HepG2 (cell line): ENCODE results near the gene SERINC5. TPM values are rescaled to one million over a fixed set of nuclear protein-coding genes. Genes with fewer than 3 reads are reported as not detected.
A peak's percentile ranks its signal among the peaks of the same experiment; 100 is the strongest.

ENCODE experiments used
- AGO1 ChIP-seq: fragments of 200-400 bp; formaldehyde crosslinking; IDR thresholded peaks from 2 replicates; pipeline ENCODE4 v1.6.1; 2017; ENCODE audit warnings: mild to moderate bottlenecking, low read depth, low read length, moderate library complexity; ENCODE audit not compliant: poor library complexity, severe bottlenecking
- ATF4 ChIP-seq, 2 experiments: fragments of 450-650 bp in 1 of 2; sonication (generic) in 1 of 2; formaldehyde crosslinking; IDR thresholded peaks; 2 replicates each; pipeline versions ENCODE4 v1.5.0 to v1.8.0; 2020 to 2022; ENCODE audit warnings: mild to moderate bottlenecking in 1 of 2, missing genetic modification reagents in 1 of 2
- BHLHE40 ChIP-seq: IDR thresholded peaks from 2 replicates; pipeline ENCODE4 v1.6.1; 2011; ENCODE audit warnings: low read length, improper control_type of control experiment
- BORCS8-MEF2B ChIP-seq: sonication (generic); formaldehyde crosslinking; IDR thresholded peaks from 2 replicates; pipeline ENCODE4 v1.8.0; 2022; ENCODE audit warnings: mild to moderate bottlenecking, missing genetic modification reagents
- CENPT ChIP-seq: sonication (generic); formaldehyde crosslinking; IDR thresholded peaks from 2 replicates; pipeline ENCODE4 v1.8.0; 2022; ENCODE audit warnings: low read depth, mild to moderate bottlenecking, moderate library complexity, missing genetic modification reagents
- CENPX ChIP-seq: sonication (generic); formaldehyde crosslinking; IDR thresholded peaks from 2 replicates; pipeline ENCODE4 v1.9.0; 2021; ENCODE audit warnings: mild to moderate bottlenecking, missing genetic modification reagents, moderate library complexity
- DMAP1 ChIP-seq: IDR thresholded peaks from 2 replicates; pipeline ENCODE4 v1.6.1; 2016
- DZIP1 ChIP-seq: sonication (generic); formaldehyde crosslinking; IDR thresholded peaks from 2 replicates; pipeline ENCODE4 v1.5.0; 2020; ENCODE audit warnings: mild to moderate bottlenecking, missing genetic modification reagents
- ETV5 ChIP-seq: IDR thresholded peaks from 2 replicates; pipeline ENCODE4 v1.6.1; 2018; ENCODE audit warnings: missing biosample characterization, missing genetic modification reagents, inconsistent platforms, borderline replicate concordance
- HCFC1 ChIP-seq: fragments of 150-350 bp; IDR thresholded peaks from 2 replicates; pipeline ENCODE4 v1.6.1; 2014; ENCODE audit warnings: low read depth, low read length
- HNRNPK ChIP-seq: fragments of 200-400 bp; formaldehyde crosslinking; IDR thresholded peaks from 2 replicates; pipeline ENCODE4 v1.6.1; 2018; ENCODE audit warnings: low read length, low read depth, moderate library complexity, mild to moderate bottlenecking; ENCODE audit not compliant: poor library complexity, severe bottlenecking
- KDM6A ChIP-seq: IDR thresholded peaks from 2 replicates; pipeline ENCODE4 v1.6.1; 2016; ENCODE audit warnings: low read depth
- KLF6 ChIP-seq: IDR thresholded peaks from 2 replicates; pipeline ENCODE4 v1.8.0; 2016; ENCODE audit warnings: missing biosample characterization, missing genetic modification reagents
- MLLT10 ChIP-seq: sonication (generic); formaldehyde crosslinking; IDR thresholded peaks from 2 replicates; pipeline ENCODE4 v1.4.0; 2020; ENCODE audit warnings: missing genetic modification reagents
- NBN ChIP-seq: fragments of 450-650 bp; conservative IDR thresholded peaks from 2 replicates; pipeline ENCODE4 v1.6.1; 2017
- NFE2L2 ChIP-seq: fragments of 150-350 bp; IDR thresholded peaks from 2 replicates; pipeline ENCODE4 v1.6.1; 2014; ENCODE audit warnings: low read length
- PHB2 ChIP-seq: fragments of 450-650 bp; IDR thresholded peaks from 2 replicates; pipeline ENCODE4 v1.6.1; 2018; ENCODE audit not compliant: partially characterized antibody
- TCF7L2 ChIP-seq: IDR thresholded peaks from 2 replicates; pipeline ENCODE4 v1.6.1; 2011; ENCODE audit warnings: mild to moderate bottlenecking, low read depth, low read length, moderate library complexity
- ZFY ChIP-seq: sonication (generic); formaldehyde crosslinking; IDR thresholded peaks from 2 replicates; pipeline ENCODE4 v1.4.0; 2020; ENCODE audit warnings: missing genetic modification reagents
- ZNF10 ChIP-seq: sonication (generic); formaldehyde crosslinking; IDR thresholded peaks from 2 replicates; pipeline ENCODE4 v1.4.0; 2020; ENCODE audit warnings: mild to moderate bottlenecking, low read depth, missing genetic modification reagents, borderline replicate concordance
- ZNF143 ChIP-seq: sonication (generic); formaldehyde crosslinking; IDR thresholded peaks from 2 replicates; pipeline ENCODE4 v1.4.0; 2020; ENCODE audit warnings: missing genetic modification reagents
- ZNF207 ChIP-seq: fragments of 450-650 bp; IDR thresholded peaks from 2 replicates; pipeline ENCODE4 v1.6.1; 2016; ENCODE audit warnings: antibody characterized with exemption, borderline replicate concordance
- ZNF260 ChIP-seq: sonication (generic); formaldehyde crosslinking; IDR thresholded peaks from 2 replicates; pipeline ENCODE4 v1.4.0; 2020; ENCODE audit warnings: missing genetic modification reagents, low read depth, mild to moderate bottlenecking, borderline replicate concordance
- ZNF326 ChIP-seq: sonication (generic); formaldehyde crosslinking; IDR thresholded peaks from 2 replicates; pipeline ENCODE4 v1.4.0; 2020; ENCODE audit warnings: missing genetic modification reagents, borderline replicate concordance
- ZNF383 ChIP-seq: sonication (generic); formaldehyde crosslinking; IDR thresholded peaks from 2 replicates; pipeline ENCODE4 v1.4.0; 2020; ENCODE audit warnings: missing genetic modification reagents, mild to moderate bottlenecking, borderline replicate concordance
- ZSCAN12 ChIP-seq: sonication (generic); formaldehyde crosslinking; IDR thresholded peaks from 2 replicates; pipeline ENCODE4 v1.9.0; 2021; ENCODE audit warnings: mild to moderate bottlenecking, missing genetic modification reagents
- polyA plus RNA-seq, 8 experiments: library from polyadenylated mRNA; depleted of rRNA in 3 of 8; stranded (reverse) in 7 of 8; unstranded in 1 of 8; fragments of >200 nt; fragmentation: Illumina TruSeq in 4 of 8; extraction: Trizol in 4 of 8; gene quantifications; 2 replicates each; pipeline versions ENCODE4 v1.2.1 to v1.2.3, GENCODE V29; 2011 to 2016; ENCODE audit warnings: low read depth in 4 of 8, missing spikeins in 1 of 8, mixed read lengths in 1 of 8; ENCODE audit not compliant: insufficient read depth in 1 of 8
- total RNA-seq, 5 experiments: library from RNA; depleted of rRNA; stranded (reverse); fragments of >200 nt; fragmentation: Illumina TruSeq; extraction: Trizol; gene quantifications; 2 replicates each; pipeline ENCODE4 v1.2.3, GENCODE V29; 2016; ENCODE audit warnings: low read depth in 1 of 5
- TF ChIP-seq, protein P1 (sequence below): sonication (generic); formaldehyde crosslinking; IDR thresholded peaks from 2 replicates; pipeline ENCODE4 v1.4.0; 2020; ENCODE audit warnings: missing genetic modification reagents, borderline replicate concordance
- TF ChIP-seq, protein P2 (sequence below): sonication (generic); formaldehyde crosslinking; IDR thresholded peaks from 2 replicates; pipeline ENCODE4 v1.5.0; 2020; ENCODE audit warnings: mild to moderate bottlenecking, low read depth, missing genetic modification reagents, borderline replicate concordance

The SERINC5 gene
- total and polyA plus RNA-seq, 2 of the 13 experiments (the other 11 are each of a cell fraction or from before 2014, with no cell fraction given) = 17.3 to 22.8 TPM

GRCh38 chr5:80229902-80230255, 26.0 kb downstream of the SERINC5 start (continued):
- TF ChIP-seq ZNF326 (no peak), AGO1 (no peak), ZNF260 (CRISPR knock-in tag) (no peak), MLLT10 (CRISPR knock-in tag) (no peak), NBN (no peak), KLF6 (CRISPR knock-in tag) (no peak), ZNF207 (no peak), DZIP1 (CRISPR knock-in tag) (no peak), BHLHE40 (no peak), ZSCAN12 (CRISPR knock-in tag) (no peak), ZFY (CRISPR knock-in tag) (0 out of 2 replicates have a peak, but pooled peaks have one; percentile 24), ATF4 (CRISPR knock-in tag; IDR thresholded peaks at IDR 0.05) (0 out of 4 replicates have a peak, but pooled peaks of 1 of the 2 experiments have one; percentile 4), BORCS8-MEF2B (CRISPR knock-in tag) (no peak), ZNF383 (CRISPR knock-in tag) (0 out of 2 replicates have a peak, but pooled peaks have one; percentile 8), ETV5 (CRISPR knock-in tag) (no peak), HCFC1 (no peak), ZNF143 (CRISPR knock-in tag) (no peak), CENPX (CRISPR knock-in tag) (no peak), HNRNPK (no peak), CENPT (CRISPR knock-in tag) (no peak), NFE2L2 (no peak), KDM6A (CRISPR knock-in tag) (no peak), ZNF10 (CRISPR knock-in tag) (no peak), DMAP1 (CRISPR knock-in tag) (no peak), TCF7L2 (no peak), PHB2 (no peak)
- TF ChIP-seq, protein P1, sequence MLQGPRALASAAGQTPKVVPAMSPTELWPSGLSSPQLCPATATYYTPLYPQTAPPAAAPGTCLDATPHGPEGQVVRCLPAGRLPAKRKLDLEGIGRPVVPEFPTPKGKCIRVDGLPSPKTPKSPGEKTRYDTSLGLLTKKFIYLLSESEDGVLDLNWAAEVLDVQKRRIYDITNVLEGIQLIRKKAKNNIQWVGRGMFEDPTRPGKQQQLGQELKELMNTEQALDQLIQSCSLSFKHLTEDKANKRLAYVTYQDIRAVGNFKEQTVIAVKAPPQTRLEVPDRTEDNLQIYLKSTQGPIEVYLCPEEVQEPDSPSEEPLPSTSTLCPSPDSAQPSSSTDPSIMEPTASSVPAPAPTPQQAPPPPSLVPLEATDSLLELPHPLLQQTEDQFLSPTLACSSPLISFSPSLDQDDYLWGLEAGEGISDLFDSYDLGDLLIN (CRISPR knock-in tag) = 0 out of 2 replicates have a peak, but pooled peaks have one; percentile 27
- TF ChIP-seq, protein P2, sequence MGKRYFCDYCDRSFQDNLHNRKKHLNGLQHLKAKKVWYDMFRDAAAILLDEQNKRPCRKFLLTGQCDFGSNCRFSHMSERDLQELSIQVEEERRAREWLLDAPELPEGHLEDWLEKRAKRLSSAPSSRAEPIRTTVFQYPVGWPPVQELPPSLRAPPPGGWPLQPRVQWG (CRISPR knock-in tag) = no peak
